Measurements from ENCODE around the gene RGS3. TPM values are rescaled to one million over a fixed set of nuclear protein-coding genes. Genes with fewer than 3 reads are reported as not detected.

RGS3 gene
- total and polyA plus RNA-seq, 2 of the 13 experiments (the other 11 are each of a cell fraction or from before 2014, with no cell fraction given) = 17.1 to 28.8 TPM

DNA sequence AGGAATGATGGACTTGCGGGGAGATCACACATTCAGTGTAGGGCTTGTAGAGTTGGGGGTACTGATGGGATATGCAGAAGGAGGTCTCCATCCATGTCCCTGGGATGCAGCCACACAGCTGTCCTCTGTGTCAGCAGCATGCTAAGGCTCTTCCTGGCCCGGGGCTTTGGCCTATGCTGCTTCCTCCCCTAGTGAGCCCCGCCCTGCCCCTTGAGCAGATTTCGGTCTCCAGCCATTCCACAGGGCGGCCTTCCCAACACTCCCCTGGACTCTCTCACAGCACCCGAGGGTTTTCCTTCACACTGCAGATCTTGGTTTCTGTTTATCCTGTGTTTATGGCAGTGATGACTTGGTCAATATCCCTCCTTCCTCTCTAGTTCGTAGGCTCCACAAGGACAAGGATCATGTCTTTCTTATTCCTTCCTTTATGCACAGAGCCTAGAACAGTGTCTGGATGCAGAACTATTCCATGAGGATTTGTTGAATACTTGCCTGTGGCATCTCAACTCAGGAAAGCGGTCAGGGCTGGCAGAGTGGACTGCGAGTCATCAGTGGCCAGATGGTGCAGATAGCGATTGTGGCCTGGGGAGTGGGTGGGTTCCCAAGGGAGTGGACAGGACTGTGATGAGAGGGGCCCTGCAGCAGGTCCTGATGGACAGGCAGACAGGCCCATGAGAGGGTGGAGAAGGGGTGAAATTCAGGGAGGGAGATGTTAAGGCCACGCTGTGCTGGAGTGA lies 114.2 kb downstream of the RGS3 start:
- in situ Hi-C loops (cut with HindIII; ENCODE audit: extremely low pct_ligation_motif_present, low pct_unique_long_range_greater_than_20kb) (no loop called here), intact Hi-C loops (cut with micrococcal nuclease; ENCODE audit: unreplicated experiment) (no loop called here)
- Histone ChIP-seq H3K79me2 (ENCODE audit: insufficient read depth, low read length) (peaks cover 2% of the 10 kb centered on the region), H3K4me1 (ENCODE audit: insufficient read depth, low read length) (peaks cover 34% of the 10 kb centered on the region), H3K9ac (ENCODE audit: insufficient read depth, low read depth, low read length) (no peak overlapping the region), H3K4me3 (replicated peaks in 1 of 3; ENCODE audit: insufficient read depth in 1 of 3, low read depth in 2 of 3, low read length in 3 of 3) (no peak overlapping the region), H3K27ac (ENCODE audit: extremely low read length, insufficient read depth, low read length) (no peak overlapping the region), H2AFZ (ENCODE audit: low read length) (no peak overlapping the region), H3K9me3 (ENCODE audit: low read length) (no peaks in the 10 kb centered on the region), H4K20me1 (ENCODE audit: insufficient read depth, low read length) (no peaks in the 10 kb centered on the region), H3K4me2 (ENCODE audit: low read depth, low read length) (no peak overlapping the region), H3K27me3 (ENCODE audit: control insufficient read depth in 1 of 2, insufficient read depth in 2 of 2, low read length in 2 of 2) (no peaks in the 10 kb centered on the region), H3K36me3 (replicated peaks in 1 of 2; ENCODE audit: control insufficient read depth in 1 of 2, insufficient read depth in 2 of 2, low read length in 2 of 2) (peaks cover 0 to 12% of the 10 kb centered on the region in 2 experiments; a peak in 2 of 5 replicates)
- 97% methylated on average over 10 of the region's 11 CpGs for WGBS (ENCODE audit: low lambda C conversion rate)
- no TSS peak for BruUV-seq (replicated peaks)
- ChIA-PET POLR2A (no interaction called here), CTCF (ENCODE audit: low intra/inter-chr PET ratio, low total read pairs) (no interaction called here)
- FAIRE-seq = no peak
- no peak for DNase-seq (ENCODE audit: low spot score)
- ATAC-seq = no peak
- no peak for TF ChIP-seq ZNF891 (CRISPR knock-in tag; IDR thresholded peaks at IDR 0.05)
- no peak for TF ChIP-seq TAF1 (CRISPR knock-in tag; IDR thresholded peaks at IDR 0.05)
- TF ChIP-seq ZNF143 (CRISPR knock-in tag; IDR thresholded peaks at IDR 0.05) = no peak
- TF ChIP-seq, protein P1, sequence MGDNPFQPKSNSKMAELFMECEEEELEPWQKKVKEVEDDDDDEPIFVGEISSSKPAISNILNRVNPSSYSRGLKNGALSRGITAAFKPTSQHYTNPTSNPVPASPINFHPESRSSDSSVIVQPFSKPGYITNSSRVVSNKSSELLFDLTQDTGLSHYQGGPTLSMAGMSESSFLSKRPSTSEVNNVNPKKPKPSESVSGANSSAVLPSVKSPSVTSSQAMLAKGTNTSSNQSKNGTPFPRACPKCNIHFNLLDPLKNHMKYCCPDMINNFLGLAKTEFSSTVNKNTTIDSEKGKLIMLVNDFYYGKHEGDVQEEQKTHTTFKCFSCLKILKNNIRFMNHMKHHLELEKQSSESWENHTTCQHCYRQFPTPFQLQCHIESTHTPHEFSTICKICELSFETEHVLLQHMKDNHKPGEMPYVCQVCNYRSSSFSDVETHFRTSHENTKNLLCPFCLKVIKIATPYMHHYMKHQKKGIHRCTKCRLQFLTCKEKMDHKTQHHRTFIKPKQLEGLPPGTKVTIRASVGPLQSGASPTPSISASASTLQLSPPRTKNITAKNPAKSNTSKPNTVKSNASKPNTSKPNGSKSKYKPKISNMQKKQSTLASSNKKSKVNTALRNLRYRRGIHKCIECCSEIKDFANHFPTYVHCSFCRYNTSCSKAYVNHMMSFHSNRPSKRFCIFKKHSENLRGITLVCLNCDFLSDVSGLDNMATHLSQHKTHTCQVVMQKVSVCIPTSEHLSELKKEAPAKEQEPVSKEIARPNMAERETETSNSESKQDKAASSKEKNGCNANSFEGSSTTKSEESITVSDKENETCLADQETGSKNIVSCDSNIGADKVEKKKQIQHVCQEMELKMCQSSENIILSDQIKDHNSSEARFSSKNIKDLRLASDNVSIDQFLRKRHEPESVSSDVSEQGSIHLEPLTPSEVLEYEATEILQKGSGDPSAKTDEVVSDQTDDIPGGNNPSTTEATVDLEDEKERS (CRISPR knock-in tag; IDR thresholded peaks at IDR 0.05) = no peak
- TF ChIP-seq SP1 (IDR thresholded peaks at IDR 0.05) = no peak
- no peak for TF ChIP-seq SP1 (CRISPR knock-in tag; IDR thresholded peaks at IDR 0.05)
- no peak for TF ChIP-seq ATF7 (IDR thresholded peaks at IDR 0.05)
- TF ChIP-seq ATF7 (CRISPR knock-in tag; IDR thresholded peaks at IDR 0.05) = no peak
- TF ChIP-seq ETV5 (CRISPR knock-in tag; IDR thresholded peaks at IDR 0.05; ENCODE audit: borderline replicate concordance) = no peak
- TF ChIP-seq SMAD9 (CRISPR knock-in tag; IDR thresholded peaks at IDR 0.05) = no peak
- TF ChIP-seq, protein P2, sequence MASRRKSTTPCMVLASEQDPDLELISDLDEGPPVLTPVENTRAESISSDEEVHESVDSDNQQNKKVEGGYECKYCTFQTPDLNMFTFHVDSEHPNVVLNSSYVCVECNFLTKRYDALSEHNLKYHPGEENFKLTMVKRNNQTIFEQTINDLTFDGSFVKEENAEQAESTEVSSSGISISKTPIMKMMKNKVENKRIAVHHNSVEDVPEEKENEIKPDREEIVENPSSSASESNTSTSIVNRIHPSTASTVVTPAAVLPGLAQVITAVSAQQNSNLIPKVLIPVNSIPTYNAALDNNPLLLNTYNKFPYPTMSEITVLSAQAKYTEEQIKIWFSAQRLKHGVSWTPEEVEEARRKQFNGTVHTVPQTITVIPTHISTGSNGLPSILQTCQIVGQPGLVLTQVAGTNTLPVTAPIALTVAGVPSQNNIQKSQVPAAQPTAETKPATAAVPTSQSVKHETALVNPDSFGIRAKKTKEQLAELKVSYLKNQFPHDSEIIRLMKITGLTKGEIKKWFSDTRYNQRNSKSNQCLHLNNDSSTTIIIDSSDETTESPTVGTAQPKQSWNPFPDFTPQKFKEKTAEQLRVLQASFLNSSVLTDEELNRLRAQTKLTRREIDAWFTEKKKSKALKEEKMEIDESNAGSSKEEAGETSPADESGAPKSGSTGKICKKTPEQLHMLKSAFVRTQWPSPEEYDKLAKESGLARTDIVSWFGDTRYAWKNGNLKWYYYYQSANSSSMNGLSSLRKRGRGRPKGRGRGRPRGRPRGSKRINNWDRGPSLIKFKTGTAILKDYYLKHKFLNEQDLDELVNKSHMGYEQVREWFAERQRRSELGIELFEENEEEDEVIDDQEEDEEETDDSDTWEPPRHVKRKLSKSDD (CRISPR knock-in tag; IDR thresholded peaks at IDR 0.05; ENCODE audit: low read depth) = no peak
- no peak for TF ChIP-seq ZNF775 (CRISPR knock-in tag; IDR thresholded peaks at IDR 0.05; ENCODE audit: borderline replicate concordance)
- TF ChIP-seq SNRNP70 (IDR thresholded peaks at IDR 0.05; ENCODE audit: low read depth, low read length) = no peak
- no peak for TF ChIP-seq SMARCE1 (IDR thresholded peaks at IDR 0.05; ENCODE audit: borderline replicate concordance)
- TF ChIP-seq, protein P3, sequence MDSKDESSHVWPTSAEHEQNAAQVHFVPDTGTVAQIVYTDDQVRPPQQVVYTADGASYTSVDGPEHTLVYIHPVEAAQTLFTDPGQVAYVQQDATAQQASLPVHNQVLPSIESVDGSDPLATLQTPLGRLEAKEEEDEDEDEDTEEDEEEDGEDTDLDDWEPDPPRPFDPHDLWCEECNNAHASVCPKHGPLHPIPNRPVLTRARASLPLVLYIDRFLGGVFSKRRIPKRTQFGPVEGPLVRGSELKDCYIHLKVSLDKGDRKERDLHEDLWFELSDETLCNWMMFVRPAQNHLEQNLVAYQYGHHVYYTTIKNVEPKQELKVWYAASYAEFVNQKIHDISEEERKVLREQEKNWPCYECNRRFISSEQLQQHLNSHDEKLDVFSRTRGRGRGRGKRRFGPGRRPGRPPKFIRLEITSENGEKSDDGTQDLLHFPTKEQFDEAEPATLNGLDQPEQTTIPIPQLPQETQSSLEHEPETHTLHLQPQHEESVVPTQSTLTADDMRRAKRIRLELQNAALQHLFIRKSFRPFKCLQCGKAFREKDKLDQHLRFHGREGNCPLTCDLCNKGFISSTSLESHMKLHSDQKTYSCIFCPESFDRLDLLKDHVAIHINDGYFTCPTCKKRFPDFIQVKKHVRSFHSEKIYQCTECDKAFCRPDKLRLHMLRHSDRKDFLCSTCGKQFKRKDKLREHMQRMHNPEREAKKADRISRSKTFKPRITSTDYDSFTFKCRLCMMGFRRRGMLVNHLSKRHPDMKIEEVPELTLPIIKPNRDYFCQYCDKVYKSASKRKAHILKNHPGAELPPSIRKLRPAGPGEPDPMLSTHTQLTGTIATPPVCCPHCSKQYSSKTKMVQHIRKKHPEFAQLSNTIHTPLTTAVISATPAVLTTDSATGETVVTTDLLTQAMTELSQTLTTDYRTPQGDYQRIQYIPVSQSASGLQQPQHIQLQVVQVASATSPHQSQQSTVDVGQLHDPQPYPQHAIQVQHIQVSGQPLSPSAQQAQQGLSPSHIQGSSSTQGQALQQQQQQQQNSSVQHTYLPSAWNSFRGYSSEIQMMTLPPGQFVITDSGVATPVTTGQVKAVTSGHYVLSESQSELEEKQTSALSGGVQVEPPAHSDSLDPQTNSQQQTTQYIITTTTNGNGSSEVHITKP (CRISPR knock-in tag; IDR thresholded peaks at IDR 0.05; ENCODE audit: low read depth) = no peak
- no peak for TF ChIP-seq MEIS2 (CRISPR knock-in tag; IDR thresholded peaks at IDR 0.05)
